ENCODE data around the gene SV2B.

Gene SV2B

GRCh38 chr15:91142946-91143345 lies 42.9 kb downstream of the SV2B start:
- no peak for DNase-seq

DNA sequence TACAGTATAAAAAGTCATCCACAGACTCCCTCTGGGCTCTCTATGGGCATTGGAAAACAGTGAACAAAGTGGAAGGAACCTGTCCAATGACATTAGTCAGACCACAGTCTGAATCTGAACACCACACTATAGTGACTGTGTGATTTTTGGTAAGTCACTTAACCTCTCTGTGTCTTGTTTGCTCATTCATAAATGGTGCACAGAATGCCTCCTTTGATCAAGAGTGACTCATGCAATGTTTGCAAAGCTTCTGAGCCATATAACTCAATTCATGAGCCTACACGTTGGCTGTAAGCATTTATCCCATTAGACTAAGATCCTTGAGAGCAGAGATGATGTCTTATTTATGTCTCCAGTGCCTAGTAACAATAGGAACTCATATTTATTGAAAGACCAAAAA lies 46.7 kb downstream of the SV2B start:
- DNase-seq = no peak

DNA sequence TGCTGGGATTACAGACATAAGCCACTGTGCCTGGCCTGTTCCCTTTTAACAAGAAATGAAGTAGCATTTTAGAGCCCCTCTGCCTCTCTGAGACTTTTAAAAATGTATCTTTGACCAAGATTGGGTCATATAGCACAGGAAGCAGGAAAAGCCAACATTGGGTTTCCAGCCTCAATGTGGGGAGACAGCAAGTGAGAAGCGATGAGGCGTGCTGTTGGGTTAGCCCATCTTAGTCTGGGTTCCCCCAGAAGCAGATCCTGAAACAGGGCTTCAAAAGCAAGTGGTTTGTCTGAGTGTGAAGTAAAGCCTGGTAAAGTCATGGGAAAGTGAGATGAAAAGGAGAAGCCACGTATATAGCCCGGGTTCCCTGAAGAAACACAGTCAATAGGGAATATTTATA lies 48.2 kb downstream of the SV2B start:
- DNase-seq = no peak

DNA sequence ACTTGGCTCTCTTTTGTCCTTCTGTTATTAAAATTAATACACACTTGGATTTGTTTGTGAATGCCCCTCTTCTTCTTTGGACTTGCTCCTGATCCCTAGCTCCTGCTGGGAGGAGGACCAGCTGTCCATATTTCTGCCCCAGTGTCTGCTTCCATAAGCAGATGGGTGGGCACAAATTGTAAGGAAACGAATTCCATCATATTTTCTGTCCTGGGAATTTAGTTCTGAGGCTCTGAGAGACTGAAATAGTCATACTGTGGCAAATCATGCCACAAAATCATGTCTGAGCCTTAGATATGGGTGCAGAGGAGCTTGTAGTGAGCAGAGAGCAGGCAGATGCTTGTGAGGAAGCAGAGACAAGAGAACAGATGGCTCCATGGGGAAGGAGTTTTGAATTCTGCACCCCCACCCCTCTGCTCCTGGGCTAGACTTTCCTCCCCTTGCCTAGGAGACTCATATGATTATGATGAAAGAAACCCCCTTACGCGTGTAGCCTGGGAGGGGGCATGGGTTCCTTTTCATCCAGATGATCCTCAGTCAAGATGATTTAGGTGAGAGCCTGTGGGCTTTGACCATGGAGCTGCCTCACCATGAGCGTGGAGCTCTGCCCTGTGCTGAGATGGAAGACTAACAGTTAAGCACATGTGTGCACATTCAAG lies 50.6 kb downstream of the SV2B start:
- no peak for DNase-seq

DNA sequence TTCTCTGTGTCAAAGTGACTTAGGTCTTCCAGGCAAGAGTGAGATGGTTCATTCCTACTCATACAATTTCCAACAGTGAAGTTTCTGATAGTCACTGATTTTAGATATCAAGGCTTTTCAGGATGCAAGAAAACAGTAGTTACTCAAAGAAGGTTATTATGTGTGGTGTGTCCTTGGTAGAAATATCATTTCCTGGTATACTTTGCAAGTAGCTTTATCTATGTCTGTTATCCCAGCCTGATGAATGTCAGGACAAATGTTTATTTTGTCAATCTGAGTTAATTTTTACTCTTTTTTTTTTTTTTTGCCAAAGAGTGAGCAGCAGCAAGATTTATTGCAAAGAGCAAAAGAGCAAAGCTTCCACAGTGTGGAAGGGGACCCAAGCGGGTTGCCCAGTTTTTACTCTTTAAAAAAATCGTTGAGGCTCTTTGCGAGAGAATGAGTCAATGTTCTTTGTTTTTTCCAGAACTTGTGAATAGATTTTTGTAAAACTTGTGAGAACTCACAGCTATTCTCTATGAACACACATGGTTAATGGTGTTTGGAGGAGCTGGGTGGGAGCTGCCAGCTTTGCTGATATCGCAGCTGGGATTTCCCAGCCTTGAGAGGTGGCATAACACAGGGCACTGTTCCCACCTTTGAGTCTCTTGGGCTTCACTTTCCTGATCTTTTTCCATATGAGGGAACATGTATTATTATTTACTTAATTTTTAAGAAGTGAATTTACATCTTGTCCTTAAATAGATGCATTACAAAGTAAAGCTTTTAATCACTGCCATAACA lies 51.9 kb downstream of the SV2B start:
- DNase-seq = no peak

DNA sequence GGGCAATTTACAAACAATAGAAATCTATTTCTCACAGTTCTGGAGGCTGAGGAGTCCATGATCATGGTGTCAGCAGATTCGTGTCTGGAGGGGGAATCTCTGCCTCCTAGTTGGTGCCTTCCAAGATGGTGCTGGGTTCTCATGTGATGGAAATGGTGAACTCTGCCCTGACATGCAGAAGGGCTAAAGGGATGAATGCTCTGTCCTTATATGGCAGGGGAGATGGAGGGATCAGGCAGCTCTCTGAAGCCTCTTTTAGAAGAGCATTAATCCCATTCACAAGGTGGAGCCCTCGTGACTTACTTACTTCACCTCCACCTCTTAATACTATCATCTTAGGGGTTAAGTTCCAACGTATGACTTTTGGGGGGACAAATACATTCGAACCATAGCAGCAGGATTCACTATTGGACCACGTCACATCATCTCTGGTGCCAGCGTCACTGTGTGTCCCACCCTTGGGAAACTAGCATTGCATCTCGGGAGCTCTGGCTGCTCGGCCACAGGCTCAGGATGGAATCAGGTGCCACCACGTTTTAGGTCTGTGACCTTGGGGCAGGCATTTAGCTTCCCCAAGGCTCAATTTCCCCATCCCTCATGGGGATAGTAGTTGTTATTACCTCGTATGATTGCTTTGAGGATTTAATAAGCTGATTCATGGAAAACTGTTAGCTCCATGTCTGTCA lies 53.0 kb downstream of the SV2B start:
- DNase-seq = no peak

- DNase-seq = no peak
Measured at GRCh38 chr15:91153954-91154353, 53.9 kb downstream of the SV2B start.

DNA sequence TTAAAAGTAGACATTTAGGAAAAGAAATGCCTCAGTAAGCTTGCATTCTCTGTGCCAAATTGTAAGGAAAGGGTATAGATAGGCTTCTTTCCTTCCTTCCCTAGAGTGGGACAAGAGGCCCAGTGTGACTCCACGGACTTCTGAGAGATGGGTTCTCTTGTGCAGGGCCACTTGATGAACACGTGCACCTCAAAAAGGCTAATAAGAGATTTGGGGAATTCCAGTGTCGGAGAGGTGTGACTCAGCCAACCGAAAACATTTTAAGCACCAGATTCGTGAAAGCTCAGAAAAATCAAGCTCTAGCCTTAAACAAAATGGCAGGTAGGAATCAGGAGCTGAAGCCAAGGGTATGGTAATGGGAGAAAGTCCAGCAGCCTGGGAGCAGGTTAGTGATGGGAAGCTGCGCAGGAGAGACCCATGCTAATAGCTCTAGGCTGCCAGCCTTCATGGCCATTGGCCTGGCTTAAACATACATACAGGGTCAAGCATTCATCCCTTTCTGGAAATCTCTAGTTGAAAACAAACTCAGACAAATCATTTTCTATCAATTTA lies 56.2 kb downstream of the SV2B start:
- no peak for DNase-seq

DNA sequence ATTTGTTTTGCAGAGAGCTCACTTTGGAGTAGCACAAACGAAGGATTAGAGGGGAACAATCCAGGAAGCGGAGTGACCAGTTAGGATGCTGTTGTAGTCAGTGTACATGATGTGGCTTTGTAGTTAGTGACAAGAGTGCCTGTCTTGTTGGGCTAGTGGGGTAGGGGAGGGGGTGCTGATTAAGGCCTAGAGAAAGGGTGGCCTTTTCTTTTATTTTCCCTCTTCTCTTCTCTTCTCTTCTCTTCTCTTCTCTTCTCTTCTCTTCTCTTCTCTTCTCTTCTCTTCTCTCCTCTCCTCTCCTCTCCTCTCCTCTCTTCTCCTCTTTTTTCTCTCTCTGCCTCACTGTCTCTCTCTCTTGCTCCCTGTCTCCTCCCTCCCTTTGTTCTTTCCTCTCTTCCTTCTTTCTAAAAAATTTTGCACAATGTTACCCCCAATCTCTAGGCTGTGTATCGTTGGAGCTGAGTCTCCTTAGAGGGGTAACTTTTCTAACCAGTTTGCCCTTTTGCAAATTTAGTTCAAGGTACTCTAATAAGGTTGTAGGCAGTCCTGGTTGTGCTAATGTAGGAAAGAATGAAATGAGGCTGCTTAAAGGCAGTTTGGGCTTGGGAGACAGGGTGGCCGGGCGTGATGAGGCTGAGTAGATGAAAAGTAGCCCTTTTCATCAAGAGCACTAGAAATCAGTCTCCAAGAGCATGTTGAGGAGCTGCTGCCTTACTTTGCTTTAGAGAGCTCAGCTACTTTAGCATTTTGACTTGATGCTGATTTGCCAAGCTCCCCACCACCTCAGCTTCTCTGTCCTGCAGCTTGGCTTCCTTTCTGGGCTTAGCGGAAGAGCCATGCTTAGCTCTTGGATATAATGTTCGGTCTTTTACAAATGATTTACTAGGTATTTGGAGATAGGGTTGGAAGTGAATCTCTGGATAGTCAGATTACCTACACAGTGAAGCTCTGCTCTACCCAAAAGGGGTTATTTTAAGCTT lies 58.6 kb downstream of the SV2B start:
- no peak for DNase-seq

DNA sequence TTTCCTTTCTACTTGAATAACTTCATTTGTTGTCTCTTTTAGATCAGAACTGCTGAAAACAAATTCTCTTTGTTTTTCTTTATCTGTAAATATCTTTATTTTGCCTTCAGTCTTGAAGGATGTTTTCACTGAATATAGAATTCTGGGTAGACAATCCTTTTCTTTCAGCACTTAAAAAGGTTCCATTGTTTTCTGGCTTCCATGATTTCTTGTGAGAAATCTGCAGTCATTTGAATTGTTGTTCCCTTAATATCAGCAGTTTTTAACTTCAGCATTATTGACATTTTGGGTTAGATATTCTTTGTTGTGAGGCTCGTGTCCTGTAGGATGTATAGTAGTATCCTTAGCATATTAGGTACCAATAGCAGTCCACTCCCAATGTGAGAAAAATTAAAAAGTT lies 65.8 kb downstream of the SV2B start:
- no peak for DNase-seq

DNA sequence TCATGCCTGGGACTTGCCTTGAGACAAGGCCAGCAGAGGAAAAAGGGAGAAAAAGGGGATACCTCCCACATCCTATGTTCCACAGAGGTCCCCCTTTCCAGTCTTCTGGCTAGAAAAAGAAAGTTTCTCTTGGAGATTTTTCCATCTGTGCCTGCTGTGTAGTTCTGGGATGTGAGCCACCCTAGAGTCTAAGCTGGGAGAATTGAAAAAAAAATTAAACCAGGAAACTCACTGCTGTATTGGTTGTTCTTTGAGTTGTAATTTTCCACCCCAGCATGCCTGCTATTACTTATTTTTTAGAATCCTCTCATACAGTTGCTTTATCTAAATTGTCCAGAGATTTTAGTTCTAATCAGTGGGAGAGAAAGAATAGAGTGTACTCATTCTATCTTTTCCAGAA lies 68.4 kb downstream of the SV2B start:
- no peak for DNase-seq

GRCh38 chr15:91171334-91171733 lies 71.3 kb downstream of the SV2B start:
- no peak for DNase-seq

- DNase-seq = no peak
Measured at GRCh38 chr15:91182101-91182500, 82.0 kb downstream of the SV2B start.

DNA sequence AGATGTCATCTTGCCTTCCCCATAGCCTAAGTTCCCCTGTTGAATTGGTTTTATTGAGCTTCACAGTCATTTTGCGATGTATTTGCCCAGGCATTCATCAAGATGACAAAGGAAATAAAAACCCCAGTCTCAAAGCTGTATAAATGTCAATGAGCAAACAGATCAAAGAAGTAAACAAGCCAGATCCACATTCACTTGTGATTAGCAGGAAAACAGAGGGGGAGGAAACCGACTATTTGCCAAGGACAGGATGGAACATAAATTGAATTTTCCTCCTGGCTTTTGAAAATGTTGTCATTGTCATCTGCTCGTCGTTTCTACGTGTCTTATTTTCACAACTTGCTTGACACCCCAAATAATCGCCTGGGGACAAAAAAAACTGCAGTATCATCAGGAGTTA lies 83.5 kb downstream of the SV2B start:
- no peak for DNase-seq

- no peak for DNase-seq
Measured at GRCh38 chr15:91184441-91184840, 84.4 kb downstream of the SV2B start.

- DNase-seq = no peak
Measured at GRCh38 chr15:91186904-91187656, 87.0 kb downstream of the SV2B start.

- DNase-seq = peak; percentile 8
Measured at GRCh38 chr15:91192285-91192684, 92.2 kb downstream of the SV2B start.

GRCh38 chr15:91192690-91193377 lies 92.8 kb downstream of the SV2B start:
- no peak for DNase-seq

DNA sequence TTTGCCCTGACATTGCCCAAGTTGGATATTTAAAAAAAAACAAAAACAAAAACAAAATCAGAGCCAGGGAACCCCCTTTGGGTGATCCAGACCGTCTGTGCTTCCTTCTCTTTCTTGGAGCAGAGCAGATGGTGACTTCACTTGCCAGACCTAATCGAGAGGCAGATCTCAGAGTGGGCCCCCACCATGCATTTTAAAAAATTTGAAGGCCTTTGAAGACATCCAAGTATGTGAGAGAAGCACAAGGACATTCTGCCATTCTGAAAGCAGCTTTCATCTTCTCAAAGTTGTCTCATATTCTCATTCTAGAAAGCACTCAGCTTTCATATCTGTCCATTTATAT lies 93.3 kb downstream of the SV2B start:
- no peak for DNase-seq

GRCh38 chr15:91196127-91196526 lies 96.1 kb downstream of the SV2B start:
- DNase-seq = no peak

DNA sequence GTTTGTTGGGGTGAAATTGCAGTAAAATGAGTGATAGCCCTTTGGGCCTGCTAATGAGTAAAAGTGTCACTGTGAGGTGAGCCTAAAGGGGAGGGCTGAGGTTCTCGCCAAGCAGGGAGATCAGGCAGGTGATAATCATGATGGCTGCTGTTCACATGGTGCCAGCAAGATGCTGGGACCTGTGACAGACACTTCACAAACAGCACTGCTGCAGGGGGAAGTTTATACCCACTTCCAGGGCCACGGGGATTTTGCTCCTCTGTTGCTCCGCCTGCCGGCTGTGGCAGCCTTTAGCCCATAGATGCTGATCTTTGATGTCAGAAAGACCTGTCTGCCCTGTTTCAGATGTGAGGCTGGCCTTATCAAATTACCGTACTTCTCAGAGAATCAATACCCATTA lies 96.7 kb downstream of the SV2B start:
- no peak for DNase-seq
